Choroid plexus epithelial cell (primary cell): ENCODE measurements around the gene BRD9.

ENCODE experiments used
- DNase-seq: peaks from one replicate; pipeline ENCODE4 v3.0.0-alpha.2; 2010; ENCODE audit warnings: low read depth
- H3K4me3 ChIP-seq: 2 replicates; pipeline ENCODE4 v1.5.1; 2011; ENCODE audit warnings: low read depth, mild to moderate bottlenecking, control low read depth, low read length, moderate library complexity
- TF ChIP-seq, protein P1 (sequence below): conservative IDR thresholded peaks from 2 replicates; pipeline ENCODE4 v1.5.1; 2011; ENCODE audit warnings: low read depth, mild to moderate bottlenecking, control low read depth, inconsistent platforms, low read length, moderate library complexity

Gene BRD9

DNA sequence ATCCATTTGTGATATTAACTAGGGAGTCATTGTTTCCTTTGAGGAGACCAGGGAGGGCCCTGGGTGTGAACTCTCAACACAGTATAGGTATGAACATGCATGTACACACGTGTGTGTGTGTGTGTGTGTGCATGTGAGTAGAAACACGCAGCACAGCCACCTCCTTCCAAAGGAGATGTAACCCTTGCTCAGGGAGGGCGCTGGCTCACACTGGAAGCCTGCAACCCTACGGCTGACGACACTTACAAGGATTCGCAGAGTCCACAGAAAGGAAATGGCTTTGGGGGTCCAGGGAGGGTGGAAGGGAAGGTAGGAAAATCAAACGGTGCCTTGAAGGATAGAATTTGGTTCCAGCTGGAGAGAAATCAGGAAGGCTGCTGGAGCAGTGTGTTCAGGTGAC lies 22.0 kb upstream of the BRD9 start:
- no peak overlapping the region for H3K4me3 ChIP-seq
- DNase-seq, result no peak
- TF ChIP-seq, protein P1, sequence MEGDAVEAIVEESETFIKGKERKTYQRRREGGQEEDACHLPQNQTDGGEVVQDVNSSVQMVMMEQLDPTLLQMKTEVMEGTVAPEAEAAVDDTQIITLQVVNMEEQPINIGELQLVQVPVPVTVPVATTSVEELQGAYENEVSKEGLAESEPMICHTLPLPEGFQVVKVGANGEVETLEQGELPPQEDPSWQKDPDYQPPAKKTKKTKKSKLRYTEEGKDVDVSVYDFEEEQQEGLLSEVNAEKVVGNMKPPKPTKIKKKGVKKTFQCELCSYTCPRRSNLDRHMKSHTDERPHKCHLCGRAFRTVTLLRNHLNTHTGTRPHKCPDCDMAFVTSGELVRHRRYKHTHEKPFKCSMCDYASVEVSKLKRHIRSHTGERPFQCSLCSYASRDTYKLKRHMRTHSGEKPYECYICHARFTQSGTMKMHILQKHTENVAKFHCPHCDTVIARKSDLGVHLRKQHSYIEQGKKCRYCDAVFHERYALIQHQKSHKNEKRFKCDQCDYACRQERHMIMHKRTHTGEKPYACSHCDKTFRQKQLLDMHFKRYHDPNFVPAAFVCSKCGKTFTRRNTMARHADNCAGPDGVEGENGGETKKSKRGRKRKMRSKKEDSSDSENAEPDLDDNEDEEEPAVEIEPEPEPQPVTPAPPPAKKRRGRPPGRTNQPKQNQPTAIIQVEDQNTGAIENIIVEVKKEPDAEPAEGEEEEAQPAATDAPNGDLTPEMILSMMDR, result no peak

DNA sequence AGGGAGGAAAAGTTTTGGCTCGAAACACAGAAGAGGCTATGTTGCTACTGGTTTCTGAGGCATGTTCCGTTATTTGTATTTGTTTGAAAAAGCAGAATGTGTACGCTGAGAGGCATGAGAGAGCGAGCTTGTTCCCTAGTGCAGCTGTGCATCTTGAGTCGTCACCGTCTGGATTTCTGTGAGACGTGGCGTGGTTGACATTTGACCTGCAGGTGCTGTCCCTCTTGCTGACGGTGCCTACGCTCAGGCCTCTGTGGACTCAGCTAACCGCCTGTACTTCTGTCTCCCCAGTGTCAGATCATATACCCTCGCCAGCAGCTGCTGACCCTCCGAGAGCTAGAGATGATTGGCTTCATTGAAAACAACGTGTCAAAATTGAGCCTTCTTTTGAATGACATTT lies 21.6 kb upstream of the BRD9 start:
- H3K4me3 ChIP-seq, result no peak overlapping the region
- DNase-seq, result no peak
- TF ChIP-seq, protein P1, result no peak

DNA sequence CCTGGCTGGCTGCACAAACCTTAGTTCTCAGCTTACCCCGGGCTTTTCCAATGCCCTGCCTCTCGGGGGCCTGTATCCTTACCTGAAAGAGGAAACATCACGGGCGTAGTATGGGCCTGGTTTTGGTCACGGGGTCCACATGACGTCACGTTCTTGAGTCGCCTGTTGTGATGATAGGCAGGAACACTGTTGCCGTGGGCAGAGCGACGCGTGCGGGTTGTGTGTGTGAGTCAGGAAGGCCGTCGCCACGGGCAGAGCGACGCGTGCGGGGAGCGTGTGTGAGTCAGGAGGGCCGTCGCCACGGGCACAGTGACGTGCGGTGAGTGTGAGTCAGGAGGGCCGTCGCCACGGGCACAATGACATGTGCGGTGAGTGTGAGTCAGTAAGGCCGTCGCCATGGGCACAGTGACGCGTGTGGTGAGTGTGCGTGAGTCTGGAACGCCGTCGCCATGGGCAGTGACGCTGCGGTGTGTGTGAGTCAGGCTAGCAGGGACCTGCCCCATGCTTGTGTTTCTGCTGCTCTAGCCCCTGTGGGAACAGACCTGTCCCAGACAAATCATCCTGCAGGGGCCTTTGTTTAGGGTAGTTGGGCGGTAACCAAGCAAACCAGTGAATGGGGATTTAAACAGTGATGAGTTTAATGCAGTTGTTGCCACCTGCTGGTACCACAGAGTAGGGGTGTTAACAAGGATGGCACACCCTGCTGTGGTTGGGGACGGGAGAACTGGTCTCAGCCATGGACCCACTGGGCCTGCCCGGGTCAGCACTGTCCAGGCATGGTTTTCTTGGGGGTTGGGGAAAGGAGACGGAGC lies 19.9 kb upstream of the BRD9 start:
- peak; percentile 86 for DNase-seq
- TF ChIP-seq, protein P1, result peak; percentile 32
- peak overlapping the region; percentile 14 for H3K4me3 ChIP-seq

DNA sequence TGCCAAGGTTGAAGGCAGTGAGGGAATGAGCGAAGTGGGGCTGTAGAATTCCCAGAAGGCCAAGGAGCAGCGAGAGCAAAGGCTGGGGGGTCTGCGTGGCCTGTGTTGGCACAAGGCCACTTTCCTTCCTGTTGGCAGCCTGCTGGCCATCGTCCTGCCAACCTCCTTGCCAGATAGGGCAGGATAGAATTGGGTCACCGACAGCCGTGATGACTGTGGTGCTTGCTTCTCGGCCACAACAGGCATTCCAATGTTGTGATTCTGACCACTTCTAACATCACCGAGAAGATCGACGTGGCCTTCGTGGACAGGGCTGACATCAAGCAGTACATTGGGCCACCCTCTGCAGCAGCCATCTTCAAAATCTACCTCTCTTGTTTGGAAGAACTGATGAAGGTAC lies 19.0 kb upstream of the BRD9 start:
- TF ChIP-seq, protein P1, result no peak
- peak; percentile 52 for DNase-seq
- H3K4me3 ChIP-seq, result no peak overlapping the region

DNA sequence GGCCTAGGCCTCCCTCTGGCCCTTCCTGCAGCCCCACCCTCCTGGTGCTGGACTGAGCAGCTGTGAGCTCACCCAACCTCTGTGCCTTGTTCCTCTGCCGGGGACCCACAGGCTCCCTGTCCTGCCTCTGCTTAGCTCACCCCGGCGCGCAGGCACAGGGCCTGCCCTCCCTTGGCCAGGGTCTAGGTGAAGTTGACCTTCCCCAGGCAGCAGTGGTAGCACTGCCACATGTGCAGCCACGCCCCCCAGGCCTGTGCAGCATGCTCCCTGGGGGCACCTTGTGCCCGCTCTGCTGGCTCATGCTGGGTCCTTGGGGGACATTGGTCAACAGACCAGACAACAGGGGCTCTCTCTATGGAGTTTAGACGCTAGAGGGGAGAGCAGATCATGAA lies 18.2 kb upstream of the BRD9 start:
- no peak for DNase-seq
- no peak overlapping the region for H3K4me3 ChIP-seq
- TF ChIP-seq, protein P1, result no peak

DNA sequence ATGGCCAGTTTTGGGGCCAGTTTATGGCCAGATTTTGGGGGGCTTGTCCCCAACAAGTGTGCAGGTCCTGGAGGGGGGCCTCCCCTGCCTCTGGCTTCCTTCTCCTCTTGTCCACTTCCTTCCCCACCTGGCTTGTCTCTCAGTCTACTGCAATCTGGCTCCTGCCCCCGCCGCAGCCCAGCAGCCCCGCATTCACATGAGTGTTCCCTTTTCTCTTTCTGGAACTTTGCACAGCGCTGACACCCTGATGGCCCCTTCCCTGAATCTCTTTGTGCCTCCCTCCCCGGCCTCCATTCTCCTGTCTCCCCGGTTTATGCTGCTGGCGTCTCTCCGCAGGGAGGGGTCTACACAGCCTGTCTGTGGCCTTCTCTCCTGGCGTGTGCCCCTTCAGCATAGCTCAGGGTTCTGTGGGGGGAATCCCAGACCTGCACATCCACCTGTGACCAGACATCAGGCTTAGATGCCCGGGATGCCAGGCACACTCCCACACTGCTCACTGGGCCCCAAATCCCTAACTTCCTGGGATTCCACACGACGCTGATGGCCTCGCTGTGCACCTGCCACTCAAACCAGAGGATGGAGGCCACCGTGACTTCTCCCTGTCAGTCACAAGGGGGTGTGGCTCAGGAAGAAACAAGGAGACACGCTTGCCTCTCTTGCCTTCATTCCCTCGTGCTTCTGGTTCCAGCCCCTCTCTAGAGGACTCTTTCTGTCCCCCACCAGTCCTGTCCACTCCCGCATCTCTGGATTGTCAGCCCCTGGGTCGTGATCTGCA lies 17.6 kb upstream of the BRD9 start:
- no peak overlapping the region for H3K4me3 ChIP-seq
- TF ChIP-seq, protein P1, result no peak
- DNase-seq, result no peak
